22Rv1 (cell line): ENCODE measurements around the gene ANO2.

ENCODE experiments used
- H3K27ac ChIP-seq: fragments of 450-650 bp; 2 replicates; pipeline ENCODE4 v1.5.1; 2017
- CTCF ChIP-seq: fragments of 450-650 bp; IDR thresholded peaks from 2 replicates; pipeline ENCODE4 v1.5.1; 2017; ENCODE audit warnings: mild to moderate bottlenecking
- ZFX ChIP-seq: fragments of 450-650 bp; IDR thresholded peaks from 2 replicates; pipeline ENCODE4 v1.6.1; 2017; ENCODE audit warnings: antibody characterized with exemption, borderline replicate concordance

Gene ANO2

GRCh38 chr12:5586201-5586600 lies 358.9 kb downstream of the ANO2 start:
- H3K27ac ChIP-seq = no peak overlapping the region
- TF ChIP-seq ZFX (no peak), CTCF (no peak)

- H3K27ac ChIP-seq = no peak overlapping the region
Measured at GRCh38 chr12:5585178-5585577, 359.9 kb downstream of the ANO2 start.

GRCh38 chr12:5584412-5585175 lies 360.5 kb downstream of the ANO2 start:
- no peak overlapping the region for H3K27ac ChIP-seq
- TF ChIP-seq CTCF (no peak), ZFX (no peak)

More at GRCh38 chr12:5585178-5585577, 359.9 kb downstream of the ANO2 start:
- TF ChIP-seq ZFX = no peak
- TF ChIP-seq CTCF = no peak

- no peak for TF ChIP-seq ZFX
- no peak for TF ChIP-seq CTCF
- no peak overlapping the region for H3K27ac ChIP-seq
Measured at GRCh38 chr12:5582541-5582940, 362.5 kb downstream of the ANO2 start.

GRCh38 chr12:5582018-5582417 lies 363.0 kb downstream of the ANO2 start:
- no peak overlapping the region for H3K27ac ChIP-seq
- no peak for TF ChIP-seq CTCF
- no peak for TF ChIP-seq ZFX

- TF ChIP-seq CTCF (no peak), ZFX (no peak)
- no peak overlapping the region for H3K27ac ChIP-seq
Measured at GRCh38 chr12:5581616-5582015, 363.4 kb downstream of the ANO2 start.

- no peak for TF ChIP-seq ZFX
- H3K27ac ChIP-seq = no peak overlapping the region
Measured at GRCh38 chr12:5581019-5581418, 364.0 kb downstream of the ANO2 start.

- TF ChIP-seq CTCF = no peak
- TF ChIP-seq ZFX = no peak
- no peak overlapping the region for H3K27ac ChIP-seq
Measured at GRCh38 chr12:5578775-5579174, 366.3 kb downstream of the ANO2 start.
